Suppressor macrophage treated with lipopolysaccharide for 4 hours (primary cell): ENCODE results near the gene IQCH.

Source experiments
- DNase-seq: peaks from one replicate; pipeline ENCODE4 v3.0.0-alpha.2; 2020

Gene IQCH

GRCh38 chr15:67303490-67304363 lies 49.1 kb downstream of the IQCH start:
- DNase-seq = peak; percentile 12

- no peak for DNase-seq
Measured at GRCh38 chr15:67304778-67305177, 50.2 kb downstream of the IQCH start.

DNA sequence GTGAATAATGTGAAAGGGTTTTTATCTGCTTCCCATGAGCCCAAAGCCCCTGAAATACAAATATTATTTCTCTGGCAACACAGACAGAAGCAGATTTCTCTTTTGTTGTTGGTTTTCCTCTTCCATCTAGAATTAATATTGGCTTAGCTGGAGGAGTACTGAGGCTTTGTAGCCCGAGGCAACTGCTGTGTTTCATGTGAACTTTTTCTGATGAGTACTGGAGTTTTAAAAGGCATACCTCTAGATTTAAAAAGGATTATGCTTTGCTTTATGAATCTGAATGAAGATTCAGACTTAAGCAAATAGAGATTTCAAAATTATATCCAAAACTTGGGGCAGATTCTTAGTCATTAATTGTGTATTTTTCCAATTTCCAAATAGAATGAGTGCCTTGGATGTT lies 50.9 kb downstream of the IQCH start:
- no peak for DNase-seq

DNA sequence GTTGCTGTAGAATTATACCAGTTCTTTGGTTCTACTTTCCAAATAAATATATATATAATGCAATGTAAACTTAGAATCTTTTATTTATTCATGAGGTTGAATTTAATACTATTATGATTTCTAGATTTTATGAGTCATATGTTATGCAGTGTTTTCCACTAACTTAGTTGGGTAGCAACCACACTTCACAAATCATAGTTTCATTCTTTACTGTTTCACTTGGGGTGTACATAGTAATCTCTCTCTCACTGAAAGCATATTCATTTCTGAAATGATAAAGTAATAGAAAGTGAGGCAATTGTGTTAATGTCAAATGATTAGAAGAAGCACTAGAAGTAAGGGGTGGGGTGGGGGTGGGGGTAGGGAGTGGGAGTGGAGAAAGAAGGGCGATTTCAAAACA lies 52.6 kb downstream of the IQCH start:
- no peak for DNase-seq

GRCh38 chr15:67307889-67308597 lies 53.5 kb downstream of the IQCH start:
- DNase-seq = no peak

DNA sequence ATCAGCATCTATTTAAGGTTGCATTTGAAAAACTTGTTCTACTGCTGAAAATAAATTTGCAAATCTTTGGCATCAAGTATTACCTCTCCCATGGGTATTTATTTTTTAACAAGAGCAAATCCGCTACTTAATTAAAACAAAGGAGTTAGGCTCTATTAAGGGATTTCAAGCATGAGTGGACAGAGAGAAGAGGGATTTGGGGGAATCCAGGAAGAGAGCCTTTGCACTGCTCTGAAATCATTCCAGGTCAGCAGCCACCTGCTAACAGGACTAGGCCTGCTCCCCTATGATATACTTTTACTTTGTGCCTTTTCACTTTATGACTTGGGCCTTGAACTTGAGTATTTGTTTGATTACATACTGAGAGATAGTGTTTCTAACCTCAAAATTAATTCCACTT lies 57.1 kb downstream of the IQCH start:
- no peak for DNase-seq

- DNase-seq = no peak
Measured at GRCh38 chr15:67319961-67320360, 65.4 kb downstream of the IQCH start.

DNA sequence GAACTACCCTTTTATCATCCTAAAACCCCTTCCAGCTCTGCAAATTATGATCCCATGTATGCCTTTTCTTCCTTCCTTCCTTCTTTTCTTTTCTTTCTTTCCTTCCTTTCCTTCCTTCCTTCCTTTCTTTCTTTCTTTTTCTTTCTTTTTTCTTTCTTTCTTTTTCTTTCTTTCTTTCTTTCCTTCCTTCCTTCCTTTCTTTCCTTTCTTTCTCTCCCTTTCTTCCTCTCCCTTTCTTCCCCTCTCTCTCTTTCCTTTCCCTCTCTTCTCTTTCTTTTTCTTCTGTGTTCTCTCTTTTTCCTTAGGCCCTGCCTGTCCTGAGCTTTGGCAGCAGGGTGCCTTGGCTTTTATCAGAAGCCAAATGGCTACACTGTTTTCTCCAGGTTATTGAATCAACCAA lies 66.8 kb downstream of the IQCH start:
- DNase-seq = no peak

- no peak for DNase-seq
Measured at GRCh38 chr15:67322481-67322880, 67.9 kb downstream of the IQCH start.

DNA sequence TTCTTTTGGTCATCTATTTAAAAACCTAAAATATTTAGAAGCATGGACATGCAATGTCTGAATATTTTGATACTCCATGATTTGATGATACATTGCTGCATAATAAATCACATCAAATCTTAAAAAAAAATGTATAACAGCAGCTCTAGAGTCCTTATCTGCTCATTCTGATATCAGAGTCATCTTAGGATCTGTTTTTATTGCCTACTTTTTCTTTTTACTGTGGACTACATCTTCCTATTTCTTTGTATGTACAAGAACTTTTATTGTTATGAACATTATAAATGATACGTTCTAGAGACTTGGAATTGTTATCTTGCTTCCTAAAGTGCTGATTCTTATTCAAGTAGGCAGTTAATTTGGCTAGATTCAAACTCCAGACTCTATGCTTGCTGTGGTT lies 72.7 kb downstream of the IQCH start:
- DNase-seq = no peak

GRCh38 chr15:67327737-67328136 lies 73.2 kb downstream of the IQCH start:
- peak; percentile 25 for DNase-seq

GRCh38 chr15:67329984-67330733 lies 75.6 kb downstream of the IQCH start:
- DNase-seq = no peak

- peak; percentile 18 for DNase-seq
Measured at GRCh38 chr15:67331676-67332075, 77.1 kb downstream of the IQCH start.

DNA sequence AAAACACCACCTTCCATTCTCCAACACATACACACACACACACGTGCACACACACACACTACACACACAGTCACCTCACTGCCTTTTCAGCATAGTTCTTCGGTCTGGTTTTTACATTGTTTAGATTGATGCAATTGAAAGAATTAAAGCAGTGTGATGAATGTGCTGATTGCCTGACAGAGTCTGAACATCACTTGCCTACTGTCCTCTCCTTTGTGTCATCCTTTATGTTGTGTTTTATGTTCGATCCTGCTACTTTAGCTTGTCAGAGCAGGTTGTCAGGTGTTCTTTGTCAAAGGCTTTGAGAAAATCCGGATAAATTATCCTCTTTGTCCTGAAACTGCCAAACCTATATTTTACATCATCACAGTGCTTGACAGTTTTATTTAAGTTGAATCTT lies 80.4 kb downstream of the IQCH start:
- no peak for DNase-seq

DNA sequence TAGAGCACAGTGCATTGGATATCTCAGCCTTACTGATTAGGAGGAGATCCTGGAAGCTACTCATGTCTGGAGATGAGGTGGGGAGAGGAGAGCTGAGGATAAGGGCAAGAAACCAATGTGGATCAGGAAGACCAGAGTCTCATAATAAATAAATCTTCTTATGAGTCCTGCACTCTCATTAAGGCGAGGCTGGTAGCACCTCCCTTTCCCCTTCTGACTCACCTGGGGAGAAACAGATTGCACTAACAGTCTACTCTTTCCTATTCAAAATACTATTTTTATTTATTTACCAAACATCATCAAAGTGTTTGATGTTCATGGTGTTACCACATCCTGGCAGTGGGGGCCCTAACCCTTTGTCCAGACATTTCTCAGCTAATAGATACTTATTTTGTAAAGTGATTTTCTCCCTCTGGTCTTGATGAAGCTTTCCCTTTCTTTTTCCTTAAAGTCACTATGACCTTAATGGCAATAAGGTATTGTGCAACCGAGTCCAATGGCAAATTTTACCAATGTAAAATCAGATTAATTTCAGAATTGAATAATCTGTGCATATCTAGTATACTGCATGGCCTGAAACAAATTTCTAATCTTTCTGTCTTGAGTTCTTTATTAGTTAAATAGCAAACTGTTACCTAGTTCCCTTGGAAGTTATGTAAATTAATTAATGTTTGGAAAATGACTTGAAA lies 81.1 kb downstream of the IQCH start:
- no peak for DNase-seq

DNA sequence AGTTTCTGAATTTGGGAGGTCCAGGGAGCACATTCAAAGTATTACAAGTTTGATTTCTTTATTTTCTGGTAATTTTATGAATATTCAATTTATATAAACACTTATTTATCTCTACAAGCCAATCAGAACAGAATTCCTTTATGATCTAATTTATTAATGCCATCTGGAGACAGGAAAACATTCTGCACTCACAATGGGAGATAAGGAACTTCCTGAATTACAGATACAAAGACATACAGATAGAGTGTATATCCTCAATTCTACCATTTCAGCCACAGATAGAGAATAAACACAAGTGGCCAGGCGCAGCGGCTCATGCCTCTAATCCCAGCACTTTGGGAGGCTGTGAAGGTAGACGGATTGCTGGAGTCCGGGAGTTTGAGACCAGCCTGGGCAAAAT lies 86.0 kb downstream of the IQCH start:
- no peak for DNase-seq

DNA sequence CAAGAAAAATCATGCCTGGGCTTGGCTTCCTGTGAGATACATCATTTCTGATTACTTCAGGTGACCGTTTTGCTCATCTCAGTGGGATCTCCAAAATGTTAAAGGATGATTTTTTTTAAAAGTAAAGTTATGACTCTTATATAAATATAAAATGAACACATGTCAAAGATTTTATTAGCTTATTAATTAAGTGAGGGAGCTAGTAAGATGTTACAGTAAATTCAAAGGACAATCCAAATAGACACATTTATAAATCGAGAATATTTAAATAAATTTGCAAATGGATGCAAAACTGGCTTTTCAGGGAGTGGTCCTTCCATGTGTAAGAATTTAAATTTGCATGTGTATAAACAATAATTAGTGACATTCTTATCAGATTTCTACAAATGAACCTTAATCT lies 87.0 kb downstream of the IQCH start:
- no peak for DNase-seq

GRCh38 chr15:67343206-67343605 lies 88.6 kb downstream of the IQCH start:
- no peak for DNase-seq

DNA sequence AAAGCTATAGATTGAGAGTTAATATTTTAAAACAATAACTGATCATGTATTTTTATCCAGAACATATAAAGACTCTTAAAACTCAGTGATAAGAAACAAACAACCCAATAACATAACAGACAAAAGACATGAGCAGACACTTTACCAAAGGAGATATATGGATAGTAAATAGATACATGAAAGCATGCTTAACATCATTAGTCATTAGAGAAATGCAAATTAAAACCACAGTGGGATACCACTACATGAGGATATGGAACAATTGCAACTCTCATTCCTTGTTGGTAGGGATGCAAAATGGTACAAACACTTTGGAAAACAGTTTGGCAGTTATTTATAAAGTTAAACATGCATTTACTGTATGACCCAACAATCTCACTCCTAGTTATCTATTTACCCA lies 95.0 kb downstream of the IQCH start:
- DNase-seq = no peak

DNA sequence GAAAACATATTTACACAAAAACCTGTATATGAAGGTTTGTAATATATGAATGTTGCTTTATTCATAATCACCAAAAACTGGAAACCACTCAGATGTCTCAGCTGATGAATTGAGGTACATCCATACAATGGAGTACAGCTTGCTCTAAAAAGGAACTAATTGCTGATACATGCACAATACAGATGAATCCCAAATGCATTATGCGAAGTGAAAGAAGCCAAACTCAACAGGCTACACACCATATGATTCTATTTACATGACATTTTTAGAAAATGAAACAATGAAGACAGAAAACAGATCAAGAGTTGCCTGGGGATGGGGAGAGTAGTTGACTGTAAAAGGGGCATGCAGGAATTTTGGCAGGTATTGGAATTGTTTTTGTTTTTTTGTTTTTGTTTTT lies 95.5 kb downstream of the IQCH start:
- no peak for DNase-seq

GRCh38 chr15:67358391-67358790 lies 103.8 kb downstream of the IQCH start:
- DNase-seq = no peak

GRCh38 chr15:67358812-67359211 lies 104.2 kb downstream of the IQCH start:
- DNase-seq = no peak

- no peak for DNase-seq
Measured at GRCh38 chr15:67359431-67360079, 105.0 kb downstream of the IQCH start.
